ENCODE data around the gene SUPT20HL1. TPM values are rescaled to one million over a fixed set of nuclear protein-coding genes. Genes with fewer than 3 reads are reported as not detected.

The SUPT20HL1 gene
- total RNA-seq, 1 experiment from 2014 or later, result not detected

- Histone ChIP-seq H3K4me3 (ENCODE audit: low read length) (no peak overlapping the region), H3K27me3 (ENCODE audit: low read length) (no peaks in the 10 kb centered on the region), H3K27ac (ENCODE audit: low read length) (no peak overlapping the region), H3K79me2 (ENCODE audit: low read length) (no peaks in the 10 kb centered on the region), H3K9ac (ENCODE audit: low read length) (no peak overlapping the region), H3K9me3 (ENCODE audit: low read length) (no peaks in the 10 kb centered on the region), H3K36me3 (ENCODE audit: low read depth, low read length) (no peaks in the 10 kb centered on the region), H4K20me1 (ENCODE audit: low read length) (no peaks in the 10 kb centered on the region), H3K4me1 (ENCODE audit: insufficient read depth, low read length) (0 out of 2 replicates have a peak, but pooled peaks cover 7% of the 10 kb centered on the region), H2AFZ (ENCODE audit: low read length) (no peak overlapping the region), H3K4me2 (ENCODE audit: low read length) (no peak overlapping the region), H3F3A (ENCODE audit: low read length, unreplicated experiment) (no peaks in the 10 kb centered on the region), H3K9me2 (replicated peaks; ENCODE audit: low read length) (no peaks in the 10 kb centered on the region)
- ATAC-seq (no peak), DNase-seq (no peak)
- intact Hi-C loops (cut with micrococcal nuclease), result loop anchor here (10.0 kb wide), 1 partner anchor 79 kb away; no protein-coding TSS in a partner anchor
- no peak for TF ChIP-seq CTCF (conservative IDR thresholded peaks at IDR 0.05; ENCODE audit: low read depth, low read length)
- TF ChIP-seq EZH2phosphoT487 (IDR thresholded peaks at IDR 0.05; ENCODE audit: borderline replicate concordance, low read length), result no peak
- TF ChIP-seq EZH2 (IDR thresholded peaks at IDR 0.05; ENCODE audit: low read length, unreplicated experiment), result no peak
- ChIA-PET CTCF (no interaction called here), POLR2A (ENCODE audit: unreplicated experiment) (no interaction called here)
- BruUV-seq (replicated peaks), result no TSS peak
Measured at GRCh38 chrX:24343719-24344118, 16.7 kb upstream of the SUPT20HL1 start.

- intact Hi-C loops (cut with micrococcal nuclease), result loop anchor here (10.0 kb wide), 1 partner anchor 83 kb away; no protein-coding TSS in a partner anchor
- no peaks in the 10 kb centered on the region for H3K9me3 ChIP-seq (ENCODE audit: low read length)
- H3F3A ChIP-seq (ENCODE audit: low read length, unreplicated experiment), result no peaks in the 10 kb centered on the region
- DNase-seq (no peak), ATAC-seq (no peak)
- H3K4me3 ChIP-seq (ENCODE audit: low read length), result no peak overlapping the region
- BruUV-seq (replicated peaks), result no TSS peak
- no peak overlapping the region for H2AFZ ChIP-seq (ENCODE audit: low read length)
- H3K9ac ChIP-seq (ENCODE audit: low read length), result no peak overlapping the region
- POLR2A ChIA-PET (ENCODE audit: unreplicated experiment), result no interaction called here
- no peak overlapping the region for H3K27ac ChIP-seq (ENCODE audit: low read length)
- no peaks in the 10 kb centered on the region for H3K27me3 ChIP-seq (ENCODE audit: low read length)
- TF ChIP-seq EZH2phosphoT487 (IDR thresholded peaks at IDR 0.05; ENCODE audit: borderline replicate concordance, low read length) (no peak), CTCF (conservative IDR thresholded peaks at IDR 0.05; ENCODE audit: low read depth, low read length) (no peak), EZH2 (IDR thresholded peaks at IDR 0.05; ENCODE audit: low read length, unreplicated experiment) (no peak)
- no peaks in the 10 kb centered on the region for H4K20me1 ChIP-seq (ENCODE audit: low read length)
- H3K36me3 ChIP-seq (ENCODE audit: low read depth, low read length), result no peaks in the 10 kb centered on the region
- H3K4me2 ChIP-seq (ENCODE audit: low read length), result no peak overlapping the region
- H3K9me2 ChIP-seq (replicated peaks; ENCODE audit: low read length), result no peaks in the 10 kb centered on the region
- no peaks in the 10 kb centered on the region for H3K79me2 ChIP-seq (ENCODE audit: low read length)
- CTCF ChIA-PET, result no interaction called here
- no peaks in the 10 kb centered on the region for H3K4me1 ChIP-seq (ENCODE audit: insufficient read depth, low read length)
Measured at GRCh38 chrX:24347881-24348280, 12.6 kb upstream of the SUPT20HL1 start.

- intact Hi-C loops (cut with micrococcal nuclease), result no loop called here
- Histone ChIP-seq H3K36me3 (ENCODE audit: low read depth, low read length) (no peaks in the 10 kb centered on the region), H3K27ac (ENCODE audit: low read length) (no peak overlapping the region), H3K27me3 (ENCODE audit: low read length) (no peaks in the 10 kb centered on the region), H3F3A (ENCODE audit: low read length, unreplicated experiment) (no peaks in the 10 kb centered on the region), H3K4me1 (ENCODE audit: insufficient read depth, low read length) (no peaks in the 10 kb centered on the region), H3K4me2 (ENCODE audit: low read length) (no peak overlapping the region), H3K9me3 (ENCODE audit: low read length) (no peaks in the 10 kb centered on the region), H4K20me1 (ENCODE audit: low read length) (no peaks in the 10 kb centered on the region), H3K9ac (ENCODE audit: low read length) (no peak overlapping the region), H2AFZ (ENCODE audit: low read length) (no peak overlapping the region), H3K9me2 (replicated peaks; ENCODE audit: low read length) (no peaks in the 10 kb centered on the region), H3K79me2 (ENCODE audit: low read length) (no peaks in the 10 kb centered on the region), H3K4me3 (ENCODE audit: low read length) (no peak overlapping the region)
- BruUV-seq (replicated peaks), result no TSS peak
- CTCF ChIA-PET, result no interaction called here
- DNase-seq (no peak), ATAC-seq (no peak)
- no peak for TF ChIP-seq CTCF (conservative IDR thresholded peaks at IDR 0.05; ENCODE audit: low read depth, low read length)
- TF ChIP-seq EZH2phosphoT487 (IDR thresholded peaks at IDR 0.05; ENCODE audit: borderline replicate concordance, low read length), result no peak
- no peak for TF ChIP-seq EZH2 (IDR thresholded peaks at IDR 0.05; ENCODE audit: low read length, unreplicated experiment)
- POLR2A ChIA-PET (ENCODE audit: unreplicated experiment), result no interaction called here
Measured at GRCh38 chrX:24350217-24350616, 10.2 kb upstream of the SUPT20HL1 start.

Measured in PC-3 (cell line).